Amniotic stem cell (primary cell): ENCODE results near the gene PRKCE.

Experiments used
- DNase-seq: peaks from one replicate; lab custom pipeline; 2025; lab: John Stamatoyannopoulos, UW

PRKCE gene

GRCh38 chr2:46147626-46148368 is 496.3 kb downstream of the PRKCE start:
- DNase-seq: no peak

- DNase-seq: no peak
These were observed 496.9 kb downstream of the PRKCE start for GRCh38 chr2:46148369-46148736.

- DNase-seq: no peak
These were observed 499.0 kb downstream of the PRKCE start for GRCh38 chr2:46150445-46150955.

- DNase-seq: no peak
These were observed 500.1 kb downstream of the PRKCE start for GRCh38 chr2:46151577-46151976.

GRCh38 chr2:46153996-46154753 is 502.7 kb downstream of the PRKCE start:
- no peak for DNase-seq

- DNase-seq: no peak
These were observed 505.8 kb downstream of the PRKCE start for GRCh38 chr2:46157072-46157965.

- DNase-seq: no peak
These were observed 506.5 kb downstream of the PRKCE start for GRCh38 chr2:46157966-46158310.

GRCh38 chr2:46158661-46159060 is 507.2 kb downstream of the PRKCE start:
- no peak for DNase-seq

GRCh38 chr2:46160326-46160725 is 508.9 kb downstream of the PRKCE start:
- DNase-seq: no peak

- DNase-seq: no peak
These were observed 509.8 kb downstream of the PRKCE start for GRCh38 chr2:46161315-46161714.

- DNase-seq: no peak
These were observed 510.4 kb downstream of the PRKCE start for GRCh38 chr2:46161911-46162310.

GRCh38 chr2:46162329-46163097 is 511.0 kb downstream of the PRKCE start:
- DNase-seq: no peak

- DNase-seq: no peak
These were observed 511.6 kb downstream of the PRKCE start for GRCh38 chr2:46163098-46163430.

- no peak for DNase-seq
These were observed 512.5 kb downstream of the PRKCE start for GRCh38 chr2:46163804-46164528.

- peak; percentile 86 for DNase-seq
These were observed 513.2 kb downstream of the PRKCE start for GRCh38 chr2:46164529-46165301.

- no peak for DNase-seq
These were observed 514.4 kb downstream of the PRKCE start for GRCh38 chr2:46165916-46166315.

- no peak for DNase-seq
These were observed 515.9 kb downstream of the PRKCE start for GRCh38 chr2:46167406-46167805.

GRCh38 chr2:46167924-46168323 is 516.4 kb downstream of the PRKCE start:
- DNase-seq: no peak

- no peak for DNase-seq
These were observed 518.0 kb downstream of the PRKCE start for GRCh38 chr2:46169467-46169866.

- no peak for DNase-seq
These were observed 518.6 kb downstream of the PRKCE start for GRCh38 chr2:46170026-46170425.
